Aorta (tissue), 5 donors: ENCODE data around the gene SV2B. TPM values are rescaled to one million over a fixed set of nuclear protein-coding genes. Genes with fewer than 3 reads are reported as not detected.

Experiments used
- ATAC-seq: fragments of 200-7000 bp; cut with Tn5 transposase; one replicate; pipeline ENCODE4 v1.9.1; 2022; ENCODE audit warnings: moderate library complexity; ENCODE audit not compliant: low FRiP score
- DNase-seq, 2 donors: peaks; one replicate each; pipeline ENCODE4 v3.0.0-alpha.2; 2020
- H3K27ac ChIP-seq, 2 donors: one replicate each; pipeline ENCODE4 v1.5.1; 2013; ENCODE audit warnings: low read length in 2 of 2, mild to moderate bottlenecking in 2 of 2, moderate library complexity in 2 of 2, control low read depth in 1 of 2, inconsistent platforms in 1 of 2, low read depth in 1 of 2
- H3K27me3 ChIP-seq, 2 donors: one replicate each; pipeline ENCODE4 v1.6.1; 2013; ENCODE audit warnings: control low read depth in 1 of 2, low read length in 1 of 2, mild to moderate bottlenecking in 1 of 2, moderate library complexity in 1 of 2; ENCODE audit not compliant: insufficient read depth in 2 of 2, control insufficient read depth in 1 of 2
- H3K36me3 ChIP-seq, 2 donors: one replicate each; pipeline ENCODE4 v1.6.1; 2013; ENCODE audit warnings: control low read depth in 1 of 2, low read length in 1 of 2, mild to moderate bottlenecking in 1 of 2; ENCODE audit not compliant: insufficient read depth in 2 of 2, control insufficient read depth in 1 of 2
- H3K4me1 ChIP-seq, 2 donors: one replicate each; pipeline ENCODE4 v1.6.1; 2013; ENCODE audit warnings: low read length in 2 of 2, control low read depth in 1 of 2, mild to moderate bottlenecking in 1 of 2, moderate library complexity in 1 of 2; ENCODE audit not compliant: insufficient read depth in 2 of 2, control insufficient read depth in 1 of 2
- H3K4me3 ChIP-seq, 2 donors: one replicate each; pipeline ENCODE4 v1.5.1; 2013; ENCODE audit warnings: low read length in 2 of 2, control low read depth in 1 of 2, mild to moderate bottlenecking in 1 of 2
- H3K9me3 ChIP-seq: one replicate; pipeline ENCODE4 v1.6.1; 2013; ENCODE audit warnings: mild to moderate bottlenecking, low read length; ENCODE audit not compliant: control insufficient read depth
- WGBS, 2 donors: extraction: QIAGEN DNeasy Blood & Tissue Kit; methylation state at CpG; one replicate each; pipeline ENCODE4 v1.1.7; 2013; 5-methylcytosine and 5-hydroxymethylcytosine counted together
- intact Hi-C, 2 donors: fragments of 100-400 bp; cut with DNase I; formaldehyde crosslinking; loops; one replicate each; pipeline versions ENCODE4 v1.14.2 to v1.15.0; 2022
- polyA plus RNA-seq, 2 donors: library from polyadenylated mRNA; stranded (reverse); fragments of 200-250 nt; gene quantifications; one replicate each; pipeline ENCODE4 v1.2.3, GENCODE V29; 2013
- total RNA-seq, 2 donors: library from RNA; stranded (reverse); fragmentation: NEBNext Ultra II Directional; extraction: Animal tissue kit (Norgen Biotek cat#: 25700); gene quantifications; one replicate each; pipeline ENCODE4 v1.2.1, GENCODE V29; 2021
- donor health status: healthy with polysubstance abuse.
- donor health status: Bipolar disorder and iron deficiency.
- donor health status: DM: no; HTN: no; CAD: no.
- donor health status: DM: no; HTN: no; CAD: no.
- donor health status: DM: yes; HTN: yes; CAD: no.

SV2B gene
- total and polyA plus RNA-seq, 4 donors = 2.5 to 6.4 TPM; not detected in 2

- no peak overlapping the region for H3K4me3 ChIP-seq
- H3K9me3 ChIP-seq = no peaks in the 10 kb centered on the region
- ATAC-seq = no peak
- WGBS, 2 donors = 82 to 87% methylated on average over 5 of the region's 5 CpGs
- H3K27me3 ChIP-seq = peaks cover 0 to 2% of the 10 kb centered on the region in 2 donors
- no peak for DNase-seq
- intact Hi-C loops = no loop called here
- no peaks in the 10 kb centered on the region for H3K4me1 ChIP-seq
- H3K36me3 ChIP-seq = no peaks in the 10 kb centered on the region
- no peak overlapping the region for H3K27ac ChIP-seq
These were observed 100.2 kb downstream of the SV2B start for GRCh38 chr15:91200101-91200754.

GRCh38 chr15:91202510-91203102 is 102.5 kb downstream of the SV2B start:
- no peaks in the 10 kb centered on the region for H3K9me3 ChIP-seq
- no peaks in the 10 kb centered on the region for H3K4me1 ChIP-seq
- ATAC-seq (no peak), DNase-seq (no peak)
- no peaks in the 10 kb centered on the region for H3K27me3 ChIP-seq
- intact Hi-C loops = no loop called here
- no peak overlapping the region for H3K27ac ChIP-seq
- no peak overlapping the region for H3K4me3 ChIP-seq
- H3K36me3 ChIP-seq = no peaks in the 10 kb centered on the region

DNA sequence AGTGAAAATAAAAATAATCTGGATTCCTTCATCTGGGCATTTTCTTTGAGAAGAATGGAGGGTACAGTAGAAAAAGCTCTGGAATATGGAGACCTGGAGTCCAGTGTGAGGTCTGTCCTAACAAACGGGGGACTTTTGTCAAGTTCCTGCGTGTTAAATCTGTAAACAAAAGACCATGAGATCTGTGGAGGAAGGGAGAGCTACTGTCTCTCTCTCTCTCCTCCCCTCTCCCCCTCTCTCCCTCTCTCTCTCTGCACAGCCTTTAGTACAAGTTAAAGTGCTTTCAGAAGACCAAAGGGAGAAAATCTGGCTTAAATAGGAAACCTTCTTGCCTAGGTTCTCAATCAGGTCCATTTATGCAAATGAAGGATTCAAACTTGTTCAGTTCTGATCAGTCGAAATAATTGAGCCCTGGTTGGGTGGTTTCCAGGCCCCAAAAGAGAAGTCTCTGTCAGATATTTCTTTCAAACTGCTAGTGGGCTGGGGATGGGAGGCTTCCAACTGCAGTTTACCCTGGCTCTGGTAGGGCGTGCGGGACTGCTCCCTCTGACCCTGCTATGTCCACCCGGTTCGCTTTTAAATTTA is 103.7 kb downstream of the SV2B start:
- H3K27me3 ChIP-seq = no peaks in the 10 kb centered on the region
- H3K9me3 ChIP-seq = no peaks in the 10 kb centered on the region
- ATAC-seq (no peak), DNase-seq (no peak)
- whole genome bisulfite sequencing, 2 donors = 49 to 51% methylated on average over 7 of the region's 7 CpGs
- no peaks in the 10 kb centered on the region for H3K36me3 ChIP-seq
- intact Hi-C loops = no loop called here
- no peak overlapping the region for H3K4me3 ChIP-seq
- no peak overlapping the region for H3K27ac ChIP-seq
- no peaks in the 10 kb centered on the region for H3K4me1 ChIP-seq

DNA sequence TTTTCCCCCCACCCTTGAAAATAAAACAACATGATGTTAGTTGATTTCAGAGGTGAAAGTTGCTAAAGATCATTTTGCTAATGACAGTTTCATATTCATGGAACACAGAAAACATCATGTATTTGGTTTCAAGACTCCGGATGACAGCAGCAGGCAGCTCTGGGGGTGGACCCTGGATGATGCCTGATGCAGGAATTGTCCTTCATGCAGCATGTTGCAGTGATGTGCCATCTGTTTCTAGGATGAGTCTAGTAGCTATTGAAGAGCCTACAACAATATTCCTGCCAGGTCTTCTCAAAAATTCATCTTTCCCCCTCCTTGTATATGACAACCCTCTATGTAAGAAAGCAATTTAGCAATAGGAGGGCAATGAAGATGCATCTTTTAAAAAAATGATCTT is 108.3 kb downstream of the SV2B start:
- Histone ChIP-seq H3K4me1 (no peaks in the 10 kb centered on the region), H3K9me3 (no peaks in the 10 kb centered on the region), H3K27ac (no peak overlapping the region), H3K36me3 (no peaks in the 10 kb centered on the region), H3K4me3 (no peak overlapping the region), H3K27me3 (no peaks in the 10 kb centered on the region)
- ATAC-seq (no peak), DNase-seq (no peak)
- WGBS, 2 donors = 65 to 71% methylated on average over 1 of the region's 1 CpG
- intact Hi-C loops = no loop called here

- Histone ChIP-seq H3K4me3 (no peak overlapping the region), H3K9me3 (peaks cover 2% of the 10 kb centered on the region), H3K36me3 (no peaks in the 10 kb centered on the region), H3K27ac (no peak overlapping the region), H3K27me3 (no peaks in the 10 kb centered on the region), H3K4me1 (no peaks in the 10 kb centered on the region)
- intact Hi-C loops = no loop called here
- 39 to 47% methylated on average over 4 of the region's 4 CpGs for WGBS, 2 donors
- no peak for DNase-seq
- no peak for ATAC-seq
These were observed 109.3 kb downstream of the SV2B start for GRCh38 chr15:91209318-91209717.

GRCh38 chr15:91209726-91210125 is 109.7 kb downstream of the SV2B start:
- intact Hi-C loops = no loop called here
- Histone ChIP-seq H3K27ac (no peak overlapping the region), H3K4me1 (no peaks in the 10 kb centered on the region), H3K4me3 (no peak overlapping the region), H3K27me3 (no peaks in the 10 kb centered on the region), H3K36me3 (no peaks in the 10 kb centered on the region), H3K9me3 (peaks cover 2% of the 10 kb centered on the region)
- DNase-seq (no peak), ATAC-seq (no peak)
- WGBS, 2 donors = 54 to 55% methylated on average over 3 of the region's 3 CpGs

DNA sequence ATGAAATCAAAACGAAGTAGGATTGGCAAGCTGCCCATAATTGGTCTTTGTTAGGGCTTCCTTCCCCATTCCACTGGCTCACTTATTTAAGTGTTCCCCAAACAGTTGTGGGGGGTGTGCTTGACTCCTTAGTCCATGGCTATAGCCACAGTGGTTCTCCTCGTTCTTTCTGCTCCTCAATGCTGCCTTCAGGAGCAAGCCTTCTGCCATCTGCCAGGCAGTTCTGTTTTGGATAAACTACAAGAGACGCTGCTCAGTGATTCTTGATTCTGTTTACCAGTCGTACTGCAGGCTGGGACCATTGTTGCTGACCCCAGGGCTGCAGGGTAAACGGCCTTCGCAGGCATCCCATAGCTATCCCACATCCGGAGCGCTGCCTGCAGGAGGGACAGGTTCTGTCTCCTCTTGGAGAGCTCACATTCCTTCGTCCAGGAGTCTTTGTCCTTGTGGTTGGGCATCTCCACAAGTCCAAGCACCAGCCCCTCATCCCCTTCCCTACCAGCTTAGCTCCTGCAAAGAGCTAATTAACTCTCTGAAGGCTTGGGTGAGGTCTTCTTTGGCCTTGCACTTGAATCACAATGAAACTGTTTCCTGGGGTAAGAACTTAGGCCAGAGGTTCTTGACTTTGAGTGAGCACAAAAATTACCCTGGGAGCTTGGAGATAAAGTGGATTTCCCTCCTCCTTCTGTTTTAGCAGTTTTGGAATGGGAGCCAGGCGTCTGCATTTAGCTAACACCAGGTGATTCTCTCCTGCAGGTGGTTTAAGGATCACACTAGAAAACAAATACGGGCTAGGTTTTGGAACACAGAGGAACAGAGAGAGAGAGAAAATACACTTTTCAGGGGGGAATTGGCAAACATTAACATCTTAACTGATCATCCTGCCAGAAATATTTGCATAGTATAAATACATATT is 114.9 kb downstream of the SV2B start:
- Histone ChIP-seq H3K27ac (no peak overlapping the region), H3K9me3 (peaks cover 2% of the 10 kb centered on the region), H3K4me3 (no peak overlapping the region), H3K27me3 (no peaks in the 10 kb centered on the region), H3K36me3 (no peaks in the 10 kb centered on the region), H3K4me1 (no peaks in the 10 kb centered on the region)
- intact Hi-C loops = no loop called here
- no peak for DNase-seq
- WGBS, 2 donors = 64 to 74% methylated on average over 11 of the region's 11 CpGs
- no peak for ATAC-seq

DNA sequence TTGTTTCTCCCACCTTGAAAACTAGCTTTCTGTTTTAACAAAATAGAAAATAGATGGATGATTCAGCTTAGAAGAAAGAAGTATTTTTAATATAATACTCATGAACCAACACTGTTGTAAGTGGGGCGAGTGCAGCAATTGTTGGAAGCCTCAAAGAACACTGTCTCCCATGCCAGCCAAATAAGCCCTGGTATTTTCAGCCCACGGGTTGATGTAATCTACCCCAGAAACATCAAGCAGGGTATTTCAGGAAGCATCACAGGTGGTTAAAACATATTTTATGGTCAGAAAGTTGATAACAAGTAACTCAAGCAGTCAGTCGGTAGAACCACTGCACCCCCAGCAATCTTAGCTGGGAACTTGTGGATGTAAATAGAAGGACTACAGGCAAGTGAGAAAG is 115.9 kb downstream of the SV2B start:
- H3K4me3 ChIP-seq = no peak overlapping the region
- H3K36me3 ChIP-seq = no peaks in the 10 kb centered on the region
- DNase-seq (no peak), ATAC-seq (no peak)
- no peak overlapping the region for H3K27ac ChIP-seq
- H3K27me3 ChIP-seq = no peaks in the 10 kb centered on the region
- WGBS, 2 donors = 54 to 60% methylated on average over 3 of the region's 3 CpGs
- intact Hi-C loops = no loop called here
- H3K9me3 ChIP-seq = peaks cover 2% of the 10 kb centered on the region
- no peaks in the 10 kb centered on the region for H3K4me1 ChIP-seq
